Cardiac muscle cell (in vitro differentiated cells and primary cell): ENCODE measurements around the gene STX16. TPM values are rescaled to one million over a fixed set of nuclear protein-coding genes. Genes with fewer than 3 reads are reported as not detected.
"Not testable (repeated sequence)": the region's sequence is repeated elsewhere in the genome, so short reads cannot be mapped to it uniquely, and the experiment has no call there.

Experiments used
- DNase-seq, 2 donors: peaks; one replicate each; pipeline versions ENCODE4 v3.0.0 to v3.0.0-alpha.2; 2010 to 2017; ENCODE audit warnings: low read depth in 1 of 2, low spot score in 1 of 2
- H3K27ac ChIP-seq: fragments of 200-600 bp; sonication (generic); 2 replicates; pipeline ENCODE4 v1.5.1; 2016
- H3K27me3 ChIP-seq: fragments of 200-600 bp; sonication (generic); 2 replicates; pipeline ENCODE4 v1.6.0; 2016; ENCODE audit warnings: control low read depth
- H3K36me3 ChIP-seq: fragments of 200-600 bp; sonication (generic); 2 replicates; pipeline ENCODE4 v1.5.1; 2016; ENCODE audit warnings: control low read depth
- H3K4me1 ChIP-seq: fragments of 200-600 bp; sonication (generic); 2 replicates; pipeline ENCODE4 v1.8.1; 2017; ENCODE audit warnings: low read depth, mild to moderate bottlenecking, mixed run types
- H3K4me3 ChIP-seq: fragments of 200-600 bp; sonication (generic); 2 replicates; pipeline ENCODE4 v1.5.1; 2016; ENCODE audit warnings: mild to moderate bottlenecking
- H3K9me3 ChIP-seq: fragments of 200-600 bp; sonication (generic); 2 replicates; pipeline ENCODE4 v1.5.1; 2017; ENCODE audit warnings: low read depth, mild to moderate bottlenecking, control low read depth
- CTCF ChIP-seq: IDR thresholded peaks from 2 replicates; pipeline ENCODE4 v1.5.1; 2012; ENCODE audit warnings: low read depth, mild to moderate bottlenecking, low read length
- polyA plus RNA-seq: library from polyadenylated mRNA; unstranded; fragments of >200 nt; fragmentation: Nextera tagmentation; extraction: Ambion mirVana; gene quantifications from 2 replicates; pipeline ENCODE4 v1.2.1, GENCODE V29; 2016
- total RNA-seq: library from RNA; depleted of rRNA; stranded (reverse); fragments of >200 nt; gene quantifications from 2 replicates; pipeline ENCODE4 v1.2.3, GENCODE V29; 2016

Gene STX16
- total and polyA plus RNA-seq, 2 experiments from 2014 or later, result 55.5 to 58.1 TPM

- Histone ChIP-seq H3K9me3 (no peaks in the 10 kb centered on the region), H3K27me3 (no peaks in the 10 kb centered on the region), H3K27ac (no peak overlapping the region), H3K4me3 (no peak overlapping the region), H3K4me1 (no peaks in the 10 kb centered on the region), H3K36me3 (no peaks in the 10 kb centered on the region)
- TF ChIP-seq CTCF, result no peak
- no peak for DNase-seq
Observed at GRCh38 chr20:58722877-58723627, 72.0 kb downstream of the STX16 start.

DNA sequence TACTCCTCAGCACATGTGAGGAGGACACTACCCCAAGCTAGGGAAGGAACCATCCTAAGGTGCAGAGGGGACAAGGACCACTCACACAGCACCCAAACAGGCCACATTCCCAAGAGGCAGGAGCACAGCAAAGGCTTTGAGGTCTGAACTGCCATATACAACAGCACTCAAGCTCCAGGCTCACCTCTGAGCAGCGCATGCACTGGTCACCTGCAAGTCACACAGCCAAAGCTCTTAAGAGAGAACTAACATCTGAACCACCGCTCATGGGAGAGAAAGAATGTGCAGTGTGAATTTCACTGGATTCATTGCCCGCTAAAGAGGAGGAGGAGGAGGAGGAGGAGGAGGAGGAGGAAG is 72.5 kb downstream of the STX16 start:
- no peak overlapping the region for H3K27ac ChIP-seq
- H3K27me3 ChIP-seq, result no peaks in the 10 kb centered on the region
- no peak for DNase-seq
- H3K36me3 ChIP-seq, result no peaks in the 10 kb centered on the region
- no peaks in the 10 kb centered on the region for H3K4me1 ChIP-seq
- no peaks in the 10 kb centered on the region for H3K9me3 ChIP-seq
- H3K4me3 ChIP-seq, result no peak overlapping the region
- TF ChIP-seq CTCF, result no peak

- H3K36me3 ChIP-seq, H3K9me3 ChIP-seq, H3K27ac ChIP-seq, H3K4me3 ChIP-seq, H3K4me1 ChIP-seq, H3K27me3 ChIP-seq, DNase-seq: not testable (repeated sequence)
Observed at GRCh38 chr20:58726156-58726555, 75.1 kb downstream of the STX16 start.

Other genes with a start within 250 kb of the STX16 start
- gene APCDD1L, start 135.9 kb upstream of the STX16 start, total RNA-seq, result 0.21 and 0.46 TPM in 2 replicates
- 1.1 and 1.4 TPM in 2 replicates for gene APCDD1L, start 135.9 kb upstream of the STX16 start, polyA plus RNA-seq
- gene NPEPL1, start 41.5 kb downstream of the STX16 start, total RNA-seq, result 26.7 and 59.0 TPM in 2 replicates
- gene NPEPL1, start 41.5 kb downstream of the STX16 start, polyA plus RNA-seq, result 58.4 and 81.2 TPM in 2 replicates
- 1.3 and 1.8 TPM in 2 replicates for gene GNAS-AS1, start 199.6 kb downstream of the STX16 start, total RNA-seq
- gene GNAS-AS1, start 199.6 kb downstream of the STX16 start, polyA plus RNA-seq, result 1.3 and 1.4 TPM in 2 replicates
- gene GNAS, start 201.4 kb downstream of the STX16 start, total RNA-seq, result 1,319 and 1,641 TPM in 2 replicates
- gene GNAS, start 201.4 kb downstream of the STX16 start, polyA plus RNA-seq, result 2,522 and 2,744 TPM in 2 replicates